Breast epithelium (tissue), 4 donors: ENCODE measurements around the gene SVBP. TPM values are rescaled to one million over a fixed set of nuclear protein-coding genes. Genes with fewer than 3 reads are reported as not detected.

Experiments
- DNase-seq, 2 donors: peaks; one replicate each; pipeline ENCODE4 v3.0.0-alpha.2; 2019; ENCODE audit warnings: low spot score in 2 of 2
- H3K27ac ChIP-seq, 2 donors: fragments of 200-600 bp; sonication (generic) in 1 of 2; one replicate each; pipeline ENCODE4 v1.5.1; 2016 to 2019; ENCODE audit warnings: mild to moderate bottlenecking in 1 of 2
- H3K27me3 ChIP-seq, 2 donors: fragments of 200-600 bp; sonication (generic) in 1 of 2; one replicate each; pipeline versions ENCODE4 v1.5.1 to v1.6.0; 2017 to 2019; ENCODE audit warnings: control low read depth in 1 of 2, mild to moderate bottlenecking in 1 of 2
- H3K36me3 ChIP-seq: fragments of 200-600 bp; one replicate; pipeline ENCODE4 v1.5.1; 2019
- H3K4me1 ChIP-seq, 2 donors: fragments of 200-600 bp; sonication (generic); one replicate each; pipeline ENCODE4 v1.5.1; 2016 to 2019; ENCODE audit warnings: control low read depth in 1 of 2
- H3K4me3 ChIP-seq, 3 donors: fragments of 200-600 bp; sonication (generic); 1 replicate in 2 of 3; 2 replicates in 1 of 3; pipeline ENCODE4 v1.5.1; 2016 to 2019; ENCODE audit warnings: mild to moderate bottlenecking in 3 of 3, moderate library complexity in 2 of 3
- H3K9me3 ChIP-seq, 2 donors: fragments of 200-600 bp; sonication (generic) in 1 of 2; one replicate each; pipeline ENCODE4 v1.5.1; 2016 to 2019; ENCODE audit warnings: control low read depth in 1 of 2
- CTCF ChIP-seq, 3 donors: fragments of 450-650 bp; IDR thresholded peaks; one replicate each; pipeline ENCODE4 v1.5.1; 2016 to 2017; ENCODE audit warnings: antibody characterized with exemption in 3 of 3, mild to moderate bottlenecking in 3 of 3, moderate library complexity in 3 of 3
- POLR2A ChIP-seq: fragments of 450-650 bp; IDR thresholded peaks from one replicate; pipeline ENCODE4 v1.6.1; 2016; ENCODE audit warnings: antibody characterized with exemption, mild to moderate bottlenecking, moderate library complexity
- POLR2AphosphoS5 ChIP-seq, 3 donors: sonication (generic); formaldehyde crosslinking; IDR thresholded peaks; one replicate each; pipeline ENCODE4 v1.6.1; 2017; ENCODE audit warnings: antibody characterized with exemption in 3 of 3
- intact Hi-C: fragments of 100-400 bp; cut with DNase I; formaldehyde crosslinking; loops from one replicate; pipeline ENCODE4 v1.15.1; 2023; ENCODE audit warnings: low total_unique reads
- total RNA-seq, 3 donors: library from RNA; depleted of rRNA; stranded (reverse); fragments of >200 nt; gene quantifications; one replicate each; pipeline ENCODE4 v1.1.0, GENCODE V29; 2016

Gene SVBP
- total RNA-seq, 3 donors from 2014 or later, result 21.7 to 31.5 (median 25.9) TPM

DNA sequence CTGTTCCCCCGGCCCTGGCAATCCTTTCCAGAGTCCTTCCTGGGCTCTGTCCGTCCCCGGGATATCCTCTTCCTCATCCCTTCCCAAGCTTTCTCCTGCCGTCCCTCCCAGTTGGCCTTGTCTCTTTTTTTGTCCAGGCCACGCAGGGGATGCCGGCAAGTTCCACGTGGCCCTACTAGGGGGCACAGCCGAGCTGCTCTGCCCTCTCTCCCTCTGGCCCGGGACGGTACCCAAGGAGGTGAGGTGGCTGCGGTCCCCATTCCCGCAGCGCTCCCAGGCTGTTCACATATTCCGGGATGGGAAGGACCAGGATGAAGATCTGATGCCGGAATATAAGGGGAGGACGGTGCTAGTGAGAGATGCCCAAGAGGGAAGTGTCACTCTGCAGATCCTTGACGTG lies 13.4 kb upstream of the SVBP start:
- TF ChIP-seq POLR2A (no peak), POLR2AphosphoS5 (IDR thresholded peaks at IDR 0.05) (no peak), CTCF (IDR thresholded peaks at IDR 0.05) (no peak)
- H3K27me3 ChIP-seq, result no peaks in the 10 kb centered on the region
- H3K27ac ChIP-seq, result no peak overlapping the region
- intact Hi-C loops, result no loop called here
- H3K4me3 ChIP-seq, result no peak overlapping the region
- H3K4me1 ChIP-seq, result no peaks in the 10 kb centered on the region
- no peak for DNase-seq
- no peaks in the 10 kb centered on the region for H3K36me3 ChIP-seq
- no peaks in the 10 kb centered on the region for H3K9me3 ChIP-seq

- H3K27me3 ChIP-seq, result no peaks in the 10 kb centered on the region
- H3K9me3 ChIP-seq, result no peaks in the 10 kb centered on the region
- H3K36me3 ChIP-seq, result no peaks in the 10 kb centered on the region
- DNase-seq, result no peak
- intact Hi-C loops, result no loop called here
- no peak for TF ChIP-seq POLR2A
- no peak for TF ChIP-seq POLR2AphosphoS5 (IDR thresholded peaks at IDR 0.05)
- TF ChIP-seq CTCF (IDR thresholded peaks at IDR 0.05), result no peak
- no peak overlapping the region for H3K4me3 ChIP-seq
- no peak overlapping the region for H3K27ac ChIP-seq
- H3K4me1 ChIP-seq, result no peaks in the 10 kb centered on the region
These were observed 8.0 kb upstream of the SVBP start for GRCh38 chr1:42825036-42825851.

DNA sequence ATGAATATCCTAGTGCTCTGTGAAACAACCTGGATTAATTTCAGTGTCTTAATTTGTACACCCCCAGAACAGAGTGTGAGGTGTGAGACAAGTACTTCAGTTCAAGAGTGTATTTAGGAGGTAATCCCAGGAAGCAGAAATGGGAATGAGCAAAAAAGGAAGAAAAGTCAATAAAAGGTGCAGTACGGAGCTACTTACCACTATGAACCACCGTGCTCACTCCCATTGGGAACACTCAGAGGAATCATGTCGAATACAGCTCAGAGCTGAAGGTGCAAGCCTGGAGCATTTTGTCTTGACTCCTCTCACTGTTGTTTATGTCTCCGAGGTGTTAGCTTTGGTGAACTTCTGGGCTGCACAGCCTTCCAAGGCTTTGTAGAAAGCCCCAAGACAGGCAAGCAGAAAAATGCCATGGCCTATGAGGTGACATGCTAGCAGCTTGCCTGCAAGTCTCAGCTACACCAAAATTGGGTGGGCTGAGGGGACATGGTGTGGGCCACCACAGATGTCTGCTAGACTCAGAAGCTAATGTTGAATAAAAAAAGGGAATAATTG lies 7.4 kb upstream of the SVBP start:
- intact Hi-C loops, result no loop called here
- no peaks in the 10 kb centered on the region for H3K36me3 ChIP-seq
- no peaks in the 10 kb centered on the region for H3K27me3 ChIP-seq
- H3K4me3 ChIP-seq, result no peak overlapping the region
- no peak overlapping the region for H3K27ac ChIP-seq
- DNase-seq, result no peak
- H3K9me3 ChIP-seq, result no peaks in the 10 kb centered on the region
- TF ChIP-seq POLR2A (no peak), CTCF (IDR thresholded peaks at IDR 0.05) (no peak), POLR2AphosphoS5 (IDR thresholded peaks at IDR 0.05) (no peak)
- H3K4me1 ChIP-seq, result no peaks in the 10 kb centered on the region

GRCh38 chr1:42822800-42823392 lies 5.7 kb upstream of the SVBP start:
- TF ChIP-seq POLR2A, result no peak
- no peak for TF ChIP-seq POLR2AphosphoS5 (IDR thresholded peaks at IDR 0.05)
- TF ChIP-seq CTCF (IDR thresholded peaks at IDR 0.05), result no peak
- no peaks in the 10 kb centered on the region for H3K27me3 ChIP-seq
- H3K4me1 ChIP-seq, result no peaks in the 10 kb centered on the region
- no peak for DNase-seq
- no peaks in the 10 kb centered on the region for H3K9me3 ChIP-seq
- H3K36me3 ChIP-seq, result no peaks in the 10 kb centered on the region
- no peak overlapping the region for H3K4me3 ChIP-seq
- H3K27ac ChIP-seq, result no peak overlapping the region
- intact Hi-C loops, result no loop called here

DNA sequence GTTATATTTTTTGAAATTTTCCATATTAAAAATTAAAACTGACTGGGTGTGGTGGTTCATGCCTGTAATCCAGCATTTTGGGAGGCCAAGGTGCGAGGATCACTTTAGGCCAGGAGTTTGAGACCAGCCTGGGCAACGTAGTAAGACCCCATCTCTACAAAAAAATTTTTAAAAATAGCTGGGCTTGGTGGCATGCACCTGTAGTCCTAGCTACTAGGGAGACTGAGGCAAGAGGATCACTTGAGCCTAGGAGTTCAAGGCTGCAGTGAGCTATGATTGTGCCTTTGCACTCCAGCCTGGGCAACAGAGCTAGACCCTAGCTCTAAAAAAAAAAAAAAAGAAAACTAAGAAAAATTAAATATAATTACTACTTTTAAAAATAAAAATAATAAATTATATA lies 4.5 kb upstream of the SVBP start:
- TF ChIP-seq POLR2AphosphoS5 (IDR thresholded peaks at IDR 0.05), result no peak
- TF ChIP-seq CTCF (IDR thresholded peaks at IDR 0.05), result no peak
- no peak for TF ChIP-seq POLR2A

More for the DNA sequence above, 4.5 kb upstream of the SVBP start:
- Histone ChIP-seq H3K4me3 (no peak overlapping the region), H3K9me3 (no peaks in the 10 kb centered on the region), H3K27ac (no peak overlapping the region), H3K27me3 (no peaks in the 10 kb centered on the region), H3K36me3 (no peaks in the 10 kb centered on the region), H3K4me1 (no peaks in the 10 kb centered on the region)
- intact Hi-C loops, result no loop called here
- DNase-seq, result no peak
